WTC11 (cell line): Measurements from ENCODE around the gene MYL6B. TPM values are rescaled to one million over a fixed set of nuclear protein-coding genes. Genes with fewer than 3 reads are reported as not detected.

Experiments
- ATAC-seq: fragments of 200-7000 bp; cut with Tn5 transposase; 2 replicates; pipeline ENCODE4 v1.10.0; 2021; ENCODE audit warnings: mild to moderate bottlenecking, moderate library complexity
- CTCF ChIA-PET: fragments of 300-600 bp; sonication (Branson Sonifier 250); formaldehyde crosslinking; loops from one replicate; lab custom pipeline; 2021; ENCODE audit warnings: antibody characterized with exemption; lab: Charles Lee
- POLR2A ChIA-PET: fragments of 350-600 bp; sonication (Branson Sonifier 250); formaldehyde crosslinking; loops from one replicate; lab custom pipeline; 2021; ENCODE audit warnings: antibody characterized with exemption; lab: Charles Lee
- DNase-seq: peaks from one replicate; pipeline ENCODE4 v3.0.0; 2021; ENCODE audit warnings: low spot score
- H3K27ac Mint-ChIP-seq: 2 replicates; pipeline ENCODE4 v1.8.0; 2021; ENCODE audit warnings: mixed read lengths
- H3K27me3 Mint-ChIP-seq: 2 replicates; pipeline ENCODE4 v1.8.0; 2021; ENCODE audit warnings: low read depth, mild to moderate bottlenecking, moderate library complexity, mixed read lengths
- H3K36me3 Mint-ChIP-seq: 2 replicates; pipeline ENCODE4 v1.8.0; 2021; ENCODE audit warnings: mixed read lengths
- H3K4me1 Mint-ChIP-seq: 2 replicates; pipeline ENCODE4 v1.8.0; 2022; ENCODE audit warnings: mixed read lengths
- H3K4me3 Mint-ChIP-seq: 2 replicates; pipeline ENCODE4 v1.8.0; 2021; ENCODE audit warnings: mild to moderate bottlenecking, moderate library complexity, mixed read lengths
- H3K9me3 Mint-ChIP-seq: 2 replicates; pipeline ENCODE4 v1.8.0; 2021; ENCODE audit warnings: mixed read lengths
- ATF1 ChIP-seq: sonication (generic); formaldehyde crosslinking; IDR thresholded peaks from 2 replicates; pipeline ENCODE4 v1.8.1; 2023; ENCODE audit warnings: mild to moderate bottlenecking, moderate library complexity, missing genetic modification reagents
- CREM ChIP-seq: sonication (generic); formaldehyde crosslinking; IDR thresholded peaks from 2 replicates; pipeline ENCODE4 v1.8.1; 2022; ENCODE audit warnings: mild to moderate bottlenecking, missing genetic modification reagents, moderate library complexity
- EMX1 ChIP-seq: fragments of 250-450 bp; sonication (Bioruptor Pico); IDR thresholded peaks from 2 replicates; pipeline ENCODE4 v1.8.0; 2021; ENCODE audit warnings: mild to moderate bottlenecking
- ESRRA ChIP-seq: sonication (generic); formaldehyde crosslinking; IDR thresholded peaks from 2 replicates; pipeline ENCODE4 v1.8.1; 2022; ENCODE audit warnings: mild to moderate bottlenecking, missing genetic modification reagents, borderline replicate concordance
- FOXP1 ChIP-seq: sonication (generic); formaldehyde crosslinking; IDR thresholded peaks from 2 replicates; pipeline ENCODE4 v1.8.0; 2022; ENCODE audit warnings: missing genetic modification reagents, mild to moderate bottlenecking, moderate library complexity, borderline replicate concordance
- IRF2 ChIP-seq: sonication (generic); formaldehyde crosslinking; IDR thresholded peaks from 2 replicates; pipeline ENCODE4 v1.8.0; 2022; ENCODE audit warnings: low read depth, missing genetic modification reagents, borderline replicate concordance
- JUN ChIP-seq: sonication (generic); formaldehyde crosslinking; IDR thresholded peaks from 2 replicates; pipeline ENCODE4 v1.8.0; 2023; ENCODE audit warnings: mild to moderate bottlenecking, missing genetic modification reagents
- MYBL2 ChIP-seq: sonication (generic); formaldehyde crosslinking; IDR thresholded peaks from 2 replicates; pipeline ENCODE4 v1.8.1; 2023; ENCODE audit warnings: mild to moderate bottlenecking, moderate library complexity, missing genetic modification reagents
- NR2C2 ChIP-seq: sonication (generic); formaldehyde crosslinking; IDR thresholded peaks from 2 replicates; pipeline ENCODE4 v1.8.0; 2022; ENCODE audit warnings: mild to moderate bottlenecking, missing genetic modification reagents
- PRRX2 ChIP-seq: fragments of 250-450 bp; sonication (Bioruptor Pico); IDR thresholded peaks from 2 replicates; pipeline ENCODE4 v1.8.0; 2021; ENCODE audit warnings: mild to moderate bottlenecking
- SMAD4 ChIP-seq: sonication (generic); formaldehyde crosslinking; IDR thresholded peaks from 2 replicates; pipeline ENCODE4 v1.8.0; 2022; ENCODE audit warnings: mild to moderate bottlenecking, missing genetic modification reagents
- SP1 ChIP-seq: sonication (generic); formaldehyde crosslinking; conservative IDR thresholded peaks from 2 replicates; pipeline ENCODE4 v1.8.1; 2022; ENCODE audit warnings: missing genetic modification reagents
- ZNF121 ChIP-seq: sonication (generic); formaldehyde crosslinking; IDR thresholded peaks from 2 replicates; pipeline ENCODE4 v1.8.0; 2023; ENCODE audit warnings: missing genetic modification reagents
- ZNF138 ChIP-seq: sonication (generic); formaldehyde crosslinking; conservative IDR thresholded peaks from 2 replicates; pipeline ENCODE4 v1.8.1; 2022; ENCODE audit warnings: mild to moderate bottlenecking, moderate library complexity, missing genetic modification reagents
- ZNF219 ChIP-seq: sonication (generic); formaldehyde crosslinking; IDR thresholded peaks from 2 replicates; pipeline ENCODE4 v1.8.0; 2023; ENCODE audit warnings: missing genetic modification reagents, mild to moderate bottlenecking, borderline replicate concordance
- ZNF317 ChIP-seq: sonication (generic); formaldehyde crosslinking; IDR thresholded peaks from 2 replicates; pipeline ENCODE4 v1.8.1; 2023; ENCODE audit warnings: low read depth, mild to moderate bottlenecking, moderate library complexity, missing genetic modification reagents, borderline replicate concordance
- ZNF671 ChIP-seq: fragments of 250-450 bp; sonication (Bioruptor Pico); IDR thresholded peaks from 2 replicates; pipeline ENCODE4 v1.8.0; 2021; ENCODE audit warnings: mild to moderate bottlenecking
- total RNA-seq: library from RNA; stranded (reverse); gene quantifications from 3 replicates; pipeline ENCODE4 v1.2.3, GENCODE V29; 2021
- TF ChIP-seq, protein P1 (sequence below): fragments of 250-450 bp; sonication (Bioruptor Pico); IDR thresholded peaks from 2 replicates; pipeline ENCODE4 v1.9.0; 2021; ENCODE audit warnings: moderate library complexity, mild to moderate bottlenecking, inconsistent platforms, borderline replicate concordance
- TF ChIP-seq, protein P2 (sequence below): sonication (generic); formaldehyde crosslinking; IDR thresholded peaks from 2 replicates; pipeline ENCODE4 v1.8.1; 2023; ENCODE audit warnings: mild to moderate bottlenecking, missing genetic modification reagents
- TF ChIP-seq, protein P3 (sequence below): sonication (generic); formaldehyde crosslinking; IDR thresholded peaks from 2 replicates; pipeline ENCODE4 v1.8.0; 2022; ENCODE audit warnings: mild to moderate bottlenecking, missing genetic modification reagents
- TF ChIP-seq, protein P4 (sequence below): sonication (generic); formaldehyde crosslinking; IDR thresholded peaks from 2 replicates; pipeline ENCODE4 v1.8.1; 2022; ENCODE audit warnings: missing genetic modification reagents, borderline replicate concordance
- TF ChIP-seq, protein P5 (sequence below): sonication (generic); formaldehyde crosslinking; IDR thresholded peaks from 2 replicates; pipeline ENCODE4 v1.8.0; 2022; ENCODE audit warnings: mild to moderate bottlenecking, missing genetic modification reagents

The MYL6B gene
- total RNA-seq, 1 experiment from 2014 or later: 173 TPM

DNA sequence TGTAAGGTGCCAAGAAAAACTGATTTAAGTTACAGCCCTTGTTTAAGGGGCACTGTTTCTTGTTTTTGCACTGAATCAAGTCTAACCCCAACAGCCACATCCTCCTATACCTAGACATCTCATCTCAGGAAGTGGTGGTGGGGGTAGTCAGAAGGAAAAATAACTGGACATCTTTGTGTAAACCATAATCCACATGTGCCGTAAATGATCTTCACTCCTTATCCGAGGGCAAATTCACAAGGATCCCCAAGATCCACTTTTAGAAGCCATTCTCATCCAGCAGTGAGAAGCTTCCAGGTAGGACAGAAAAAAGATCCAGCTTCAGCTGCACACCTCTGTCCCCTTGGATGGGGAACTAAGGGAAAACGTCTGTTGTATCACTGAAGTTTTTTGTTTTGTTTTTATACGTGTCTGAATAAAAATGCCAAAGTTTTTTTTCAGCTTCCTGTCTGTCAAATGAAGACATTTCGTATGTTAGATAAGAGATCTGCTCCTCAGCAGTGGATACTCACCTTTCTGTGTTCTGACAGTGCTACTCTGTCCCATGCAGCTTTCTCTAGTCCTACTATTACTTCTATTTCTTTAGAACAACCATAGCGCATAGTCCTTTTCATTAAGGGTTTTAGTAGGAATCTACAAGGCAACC lies 49.2 kb upstream of the MYL6B start:
- POLR2A ChIA-PET: interaction anchor here (0.5 to 2.2 kb wide), 5 partner anchors 15 to 58 kb away, joined by 4 to 34 read pairs (median 6); partner anchors contain the start of gene ERBB3
- Mint-ChIP-seq H3K27ac (peak overlapping the region; percentile 99), H3K9me3 (no peaks in the 10 kb centered on the region)
- DNase-seq: no peak
- no peak for TF ChIP-seq ESRRA (CRISPR knock-in tag)
- TF ChIP-seq, protein P1, sequence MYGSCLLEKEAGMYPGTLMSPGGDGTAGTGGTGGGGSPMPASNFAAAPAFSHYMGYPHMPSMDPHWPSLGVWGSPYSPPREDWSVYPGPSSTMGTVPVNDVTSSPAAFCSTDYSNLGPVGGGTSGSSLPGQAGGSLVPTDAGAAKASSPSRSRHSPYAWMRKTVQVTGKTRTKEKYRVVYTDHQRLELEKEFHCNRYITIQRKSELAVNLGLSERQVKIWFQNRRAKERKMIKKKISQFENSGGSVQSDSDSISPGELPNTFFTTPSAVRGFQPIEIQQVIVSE (CRISPR knock-in tag): no peak
- TF ChIP-seq, protein P2, sequence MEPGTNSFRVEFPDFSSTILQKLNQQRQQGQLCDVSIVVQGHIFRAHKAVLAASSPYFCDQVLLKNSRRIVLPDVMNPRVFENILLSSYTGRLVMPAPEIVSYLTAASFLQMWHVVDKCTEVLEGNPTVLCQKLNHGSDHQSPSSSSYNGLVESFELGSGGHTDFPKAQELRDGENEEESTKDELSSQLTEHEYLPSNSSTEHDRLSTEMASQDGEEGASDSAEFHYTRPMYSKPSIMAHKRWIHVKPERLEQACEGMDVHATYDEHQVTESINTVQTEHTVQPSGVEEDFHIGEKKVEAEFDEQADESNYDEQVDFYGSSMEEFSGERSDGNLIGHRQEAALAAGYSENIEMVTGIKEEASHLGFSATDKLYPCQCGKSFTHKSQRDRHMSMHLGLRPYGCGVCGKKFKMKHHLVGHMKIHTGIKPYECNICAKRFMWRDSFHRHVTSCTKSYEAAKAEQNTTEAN (CRISPR knock-in tag): no peak
- TF ChIP-seq ZNF121: peak; percentile 55; the same call in 1 of the 2 replicates
- TF ChIP-seq, all 79 proteins: peak for 1
- H3K36me3 Mint-ChIP-seq: peaks cover 58% of the 10 kb centered on the region
- CTCF ChIA-PET: interaction anchor here (1.3 to 2.1 kb wide), 6 partner anchors 18 to 365 kb away, joined by 4 to 18 read pairs (median 8); partner anchors contain the start of genes ORMDL2, SARNP and SMARCC2
- ATAC-seq: no peak
- H3K27me3 Mint-ChIP-seq: no peaks in the 10 kb centered on the region
- peaks cover 24% of the 10 kb centered on the region for H3K4me1 Mint-ChIP-seq
- peak overlapping the region; percentile 90 for H3K4me3 Mint-ChIP-seq

DNA sequence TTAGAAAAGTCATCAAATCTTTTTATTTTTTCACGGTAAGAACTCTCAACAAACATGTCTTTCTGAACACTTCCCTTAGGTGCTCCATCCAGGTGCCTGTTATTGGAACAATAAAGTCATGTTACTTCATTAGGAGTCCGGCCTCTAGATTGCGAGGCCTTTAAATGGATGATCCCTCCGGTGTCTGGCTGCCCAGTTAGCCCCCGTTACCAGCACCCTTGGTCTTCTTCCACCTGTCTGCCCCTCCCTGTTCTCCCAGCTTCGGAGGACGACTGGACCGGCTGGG lies 48.6 kb upstream of the MYL6B start:
- Mint-ChIP-seq H3K36me3 (peaks cover 60% of the 10 kb centered on the region), H3K9me3 (no peaks in the 10 kb centered on the region), H3K27me3 (no peaks in the 10 kb centered on the region), H3K4me1 (peaks cover 24% of the 10 kb centered on the region), H3K4me3 (peak overlapping the region; percentile 90), H3K27ac (peak overlapping the region; percentile 99)
- CTCF ChIA-PET: interaction anchor here (0.5 to 2.2 kb wide), 24 partner anchors 11 to 533 kb away, joined by 3 to 36 read pairs (median 6); partner anchors contain the start of genes ANKRD52, CNPY2, ERBB3 and ESYT1
- no peak for ATAC-seq
- TF ChIP-seq PRRX2 (CRISPR knock-in tag) (no peak), SMAD4 (CRISPR knock-in tag) (no peak), CREM (CRISPR knock-in tag) (no peak), IRF2 (CRISPR knock-in tag) (no peak)
- TF ChIP-seq, protein P3, sequence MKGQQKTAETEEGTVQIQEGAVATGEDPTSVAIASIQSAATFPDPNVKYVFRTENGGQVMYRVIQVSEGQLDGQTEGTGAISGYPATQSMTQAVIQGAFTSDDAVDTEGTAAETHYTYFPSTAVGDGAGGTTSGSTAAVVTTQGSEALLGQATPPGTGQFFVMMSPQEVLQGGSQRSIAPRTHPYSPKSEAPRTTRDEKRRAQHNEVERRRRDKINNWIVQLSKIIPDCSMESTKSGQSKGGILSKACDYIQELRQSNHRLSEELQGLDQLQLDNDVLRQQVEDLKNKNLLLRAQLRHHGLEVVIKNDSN: no peak
- POLR2A ChIA-PET: interaction anchor here (0.5 to 2.2 kb wide), 22 partner anchors 9 to 256 kb away, joined by 3 to 34 read pairs (median 6); partner anchors contain the start of genes ANKRD52, CNPY2, ERBB3 and ESYT1
- DNase-seq: no peak

DNA sequence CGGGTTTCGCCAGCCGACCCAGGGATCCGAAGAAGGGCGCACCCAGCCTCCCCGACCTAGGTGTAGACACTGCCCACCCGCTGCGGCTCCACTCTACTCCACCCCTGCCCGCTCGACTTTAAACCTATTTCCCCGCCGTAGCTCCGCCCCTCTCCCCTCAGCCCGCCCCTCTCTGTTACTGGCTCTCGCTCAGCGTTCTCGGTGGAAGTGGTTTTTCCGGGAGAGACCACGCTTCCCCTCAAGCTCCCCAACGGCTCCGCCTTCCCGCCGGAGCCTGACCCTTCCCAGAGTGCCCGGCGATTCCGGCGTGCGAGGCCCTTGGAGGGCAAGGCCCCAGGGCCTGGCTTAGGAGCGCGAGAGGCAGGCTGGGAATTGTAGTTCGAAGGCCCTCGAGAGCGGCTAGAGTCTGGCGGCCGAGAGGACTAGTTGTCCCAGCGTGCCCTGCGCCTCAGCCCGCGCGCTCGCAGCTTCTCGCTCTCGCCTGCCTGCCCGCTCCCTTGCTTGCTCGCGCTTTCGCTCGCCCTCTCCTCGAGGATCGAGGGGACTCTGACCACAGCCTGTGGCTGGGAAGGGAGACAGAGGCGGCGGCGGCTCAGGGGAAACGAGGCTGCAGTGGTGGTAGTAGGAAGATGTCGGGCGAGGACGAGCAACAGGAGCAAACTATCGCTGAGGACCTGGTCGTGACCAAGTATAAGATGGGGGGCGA lies 48.1 kb upstream of the MYL6B start, which contains the start of gene PA2G4:
Gene PA2G4 (plus strand): TSS at position 451 of the 706 bp plus-strand sequence. CDS start 179 bp downstream, at position 630.
- H3K36me3 Mint-ChIP-seq: peaks cover 62% of the 10 kb centered on the region
- no peak for TF ChIP-seq ZNF317 (CRISPR knock-in tag)
- TF ChIP-seq, protein P4, sequence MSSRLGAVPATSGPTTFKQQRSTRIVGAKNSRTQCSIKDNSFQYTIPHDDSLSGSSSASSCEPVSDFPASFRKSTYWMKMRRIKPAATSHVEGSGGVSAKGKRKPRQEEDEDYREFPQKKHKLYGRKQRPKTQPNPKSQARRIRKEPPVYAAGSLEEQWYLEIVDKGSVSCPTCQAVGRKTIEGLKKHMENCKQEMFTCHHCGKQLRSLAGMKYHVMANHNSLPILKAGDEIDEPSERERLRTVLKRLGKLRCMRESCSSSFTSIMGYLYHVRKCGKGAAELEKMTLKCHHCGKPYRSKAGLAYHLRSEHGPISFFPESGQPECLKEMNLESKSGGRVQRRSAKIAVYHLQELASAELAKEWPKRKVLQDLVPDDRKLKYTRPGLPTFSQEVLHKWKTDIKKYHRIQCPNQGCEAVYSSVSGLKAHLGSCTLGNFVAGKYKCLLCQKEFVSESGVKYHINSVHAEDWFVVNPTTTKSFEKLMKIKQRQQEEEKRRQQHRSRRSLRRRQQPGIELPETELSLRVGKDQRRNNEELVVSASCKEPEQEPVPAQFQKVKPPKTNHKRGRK: peak; percentile 62; the same call in 1 of the 2 replicates
- TF ChIP-seq, protein P2 (CRISPR knock-in tag): no peak; the same call in 1 of the 2 replicates
- no peak for TF ChIP-seq NR2C2 (CRISPR knock-in tag)
- no peak for TF ChIP-seq ZNF219 (CRISPR knock-in tag)
- no peak for TF ChIP-seq ATF1 (CRISPR knock-in tag)
- 0 out of 2 replicates have a peak, but pooled peaks have one; percentile 33 for TF ChIP-seq ZNF138 (CRISPR knock-in tag)
- TF ChIP-seq, protein P5, sequence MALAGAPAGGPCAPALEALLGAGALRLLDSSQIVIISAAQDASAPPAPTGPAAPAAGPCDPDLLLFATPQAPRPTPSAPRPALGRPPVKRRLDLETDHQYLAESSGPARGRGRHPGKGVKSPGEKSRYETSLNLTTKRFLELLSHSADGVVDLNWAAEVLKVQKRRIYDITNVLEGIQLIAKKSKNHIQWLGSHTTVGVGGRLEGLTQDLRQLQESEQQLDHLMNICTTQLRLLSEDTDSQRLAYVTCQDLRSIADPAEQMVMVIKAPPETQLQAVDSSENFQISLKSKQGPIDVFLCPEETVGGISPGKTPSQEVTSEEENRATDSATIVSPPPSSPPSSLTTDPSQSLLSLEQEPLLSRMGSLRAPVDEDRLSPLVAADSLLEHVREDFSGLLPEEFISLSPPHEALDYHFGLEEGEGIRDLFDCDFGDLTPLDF (CRISPR knock-in tag): no peak
- TF ChIP-seq FOXP1: peak; percentile 72; the same call in 1 of the 2 replicates
- no peak for TF ChIP-seq ZNF671 (CRISPR knock-in tag)
- TF ChIP-seq SP1 (CRISPR knock-in tag): peak; percentile 77
- peak; percentile 38; the same call in 1 of the 2 replicates for TF ChIP-seq MYBL2
- TF ChIP-seq EMX1 (CRISPR knock-in tag): no peak
- TF ChIP-seq JUN (CRISPR knock-in tag): no peak

More for the DNA sequence above, 48.1 kb upstream of the MYL6B start, which contains the start of gene PA2G4:
- DNase-seq: peak; percentile 98
- ATAC-seq: peak; percentile 98
- Mint-ChIP-seq H3K4me1 (peaks cover 24% of the 10 kb centered on the region), H3K27ac (peak within 1 kb of the TSS; percentile 99), H3K4me3 (peak within 1 kb of the TSS; percentile 90), H3K9me3 (no peaks in the 10 kb centered on the region), H3K27me3 (no peaks in the 10 kb centered on the region)
- CTCF ChIA-PET: interaction anchor here (0.5 to 2.2 kb wide), 25 partner anchors 10 to 532 kb away, joined by 3 to 36 read pairs (median 6); partner anchors contain the start of genes ANKRD52, CNPY2, ERBB3 and ESYT1
- POLR2A ChIA-PET: interaction anchor here (0.5 to 2.2 kb wide), 25 partner anchors 9 to 374 kb away, joined by 3 to 34 read pairs (median 5); partner anchors contain the start of genes ANKRD52, CNPY2, ERBB3 and ESYT1
